HL-60 (cell line): ENCODE results near the gene ABAT.

Source experiments
- DNase-seq, 2 experiments: peaks; one replicate each; pipeline ENCODE4 v3.0.0-alpha.2; 2010 to 2020; ENCODE audit warnings: low read depth in 1 of 2, low spot score in 1 of 2
- H3K27ac ChIP-seq: fragments of 250-450 bp; sonication (Bioruptor Pico); replicated peaks from 2 replicates; pipeline ENCODE4 v1.5.1; 2020; ENCODE audit warnings: mild to moderate bottlenecking, moderate library complexity
- H3K27me3 ChIP-seq: fragments of 250-450 bp; sonication (Bioruptor Pico); 2 replicates; pipeline ENCODE4 v1.5.1; 2021; ENCODE audit warnings: mild to moderate bottlenecking, moderate library complexity; ENCODE audit not compliant: insufficient read depth, poor library complexity, severe bottlenecking
- H3K4me3 ChIP-seq: replicated peaks from 2 replicates; pipeline ENCODE4 v1.5.1; 2011; ENCODE audit warnings: mild to moderate bottlenecking, control low read depth, low read length; ENCODE audit not compliant: insufficient read depth
- GABPA ChIP-seq: IDR thresholded peaks from 2 replicates; pipeline ENCODE4 v1.6.1; 2012; ENCODE audit warnings: low read depth
- POLR2AphosphoS5 ChIP-seq: IDR thresholded peaks from 2 replicates; pipeline ENCODE4 v1.6.1; 2012; ENCODE audit warnings: low read depth
- SPI1 ChIP-seq: IDR thresholded peaks from 2 replicates; pipeline ENCODE4 v1.6.1; 2012; ENCODE audit warnings: low read depth, mild to moderate bottlenecking, borderline replicate concordance
- TF ChIP-seq, protein P1 (sequence below): IDR thresholded peaks from 2 replicates; pipeline ENCODE4 v1.6.1; 2012; ENCODE audit warnings: low read depth; ENCODE audit not compliant: insufficient replicate concordance
- TF ChIP-seq, protein P2 (sequence below): IDR thresholded peaks from one replicate; pipeline ENCODE4 v1.5.1; 2011; ENCODE audit warnings: low read length, control low read depth, inconsistent platforms; ENCODE audit not compliant: insufficient read depth

Gene ABAT

DNA sequence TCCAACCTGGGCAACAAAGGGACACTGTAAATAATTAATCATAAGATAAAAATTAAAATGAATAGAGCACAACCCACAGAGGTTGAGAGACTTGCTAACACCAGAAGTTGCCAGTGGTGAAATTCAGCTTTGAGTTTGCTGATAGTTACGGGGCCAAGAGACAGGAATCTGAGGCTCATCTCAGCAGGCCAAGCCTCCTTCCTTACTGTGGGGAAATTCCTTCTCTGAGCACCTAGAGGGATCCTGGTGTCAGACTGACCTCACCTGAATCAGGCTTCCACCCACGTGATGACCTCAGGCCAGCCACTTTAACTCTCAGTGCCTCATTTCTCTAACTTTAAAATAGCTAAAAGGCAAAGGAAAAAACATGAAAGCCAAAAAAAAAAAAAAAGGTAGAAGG, 4.7 kb downstream of the ABAT start:
- Histone ChIP-seq H3K4me3 (no peak overlapping the region), H3K27ac (no peak overlapping the region), H3K27me3 (no peaks in the 10 kb centered on the region)
- TF ChIP-seq, protein P1, sequence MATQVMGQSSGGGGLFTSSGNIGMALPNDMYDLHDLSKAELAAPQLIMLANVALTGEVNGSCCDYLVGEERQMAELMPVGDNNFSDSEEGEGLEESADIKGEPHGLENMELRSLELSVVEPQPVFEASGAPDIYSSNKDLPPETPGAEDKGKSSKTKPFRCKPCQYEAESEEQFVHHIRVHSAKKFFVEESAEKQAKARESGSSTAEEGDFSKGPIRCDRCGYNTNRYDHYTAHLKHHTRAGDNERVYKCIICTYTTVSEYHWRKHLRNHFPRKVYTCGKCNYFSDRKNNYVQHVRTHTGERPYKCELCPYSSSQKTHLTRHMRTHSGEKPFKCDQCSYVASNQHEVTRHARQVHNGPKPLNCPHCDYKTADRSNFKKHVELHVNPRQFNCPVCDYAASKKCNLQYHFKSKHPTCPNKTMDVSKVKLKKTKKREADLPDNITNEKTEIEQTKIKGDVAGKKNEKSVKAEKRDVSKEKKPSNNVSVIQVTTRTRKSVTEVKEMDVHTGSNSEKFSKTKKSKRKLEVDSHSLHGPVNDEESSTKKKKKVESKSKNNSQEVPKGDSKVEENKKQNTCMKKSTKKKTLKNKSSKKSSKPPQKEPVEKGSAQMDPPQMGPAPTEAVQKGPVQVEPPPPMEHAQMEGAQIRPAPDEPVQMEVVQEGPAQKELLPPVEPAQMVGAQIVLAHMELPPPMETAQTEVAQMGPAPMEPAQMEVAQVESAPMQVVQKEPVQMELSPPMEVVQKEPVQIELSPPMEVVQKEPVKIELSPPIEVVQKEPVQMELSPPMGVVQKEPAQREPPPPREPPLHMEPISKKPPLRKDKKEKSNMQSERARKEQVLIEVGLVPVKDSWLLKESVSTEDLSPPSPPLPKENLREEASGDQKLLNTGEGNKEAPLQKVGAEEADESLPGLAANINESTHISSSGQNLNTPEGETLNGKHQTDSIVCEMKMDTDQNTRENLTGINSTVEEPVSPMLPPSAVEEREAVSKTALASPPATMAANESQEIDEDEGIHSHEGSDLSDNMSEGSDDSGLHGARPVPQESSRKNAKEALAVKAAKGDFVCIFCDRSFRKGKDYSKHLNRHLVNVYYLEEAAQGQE = no peak
- TF ChIP-seq SPI1 (no peak), GABPA (no peak), POLR2AphosphoS5 (no peak)
- TF ChIP-seq, protein P2, sequence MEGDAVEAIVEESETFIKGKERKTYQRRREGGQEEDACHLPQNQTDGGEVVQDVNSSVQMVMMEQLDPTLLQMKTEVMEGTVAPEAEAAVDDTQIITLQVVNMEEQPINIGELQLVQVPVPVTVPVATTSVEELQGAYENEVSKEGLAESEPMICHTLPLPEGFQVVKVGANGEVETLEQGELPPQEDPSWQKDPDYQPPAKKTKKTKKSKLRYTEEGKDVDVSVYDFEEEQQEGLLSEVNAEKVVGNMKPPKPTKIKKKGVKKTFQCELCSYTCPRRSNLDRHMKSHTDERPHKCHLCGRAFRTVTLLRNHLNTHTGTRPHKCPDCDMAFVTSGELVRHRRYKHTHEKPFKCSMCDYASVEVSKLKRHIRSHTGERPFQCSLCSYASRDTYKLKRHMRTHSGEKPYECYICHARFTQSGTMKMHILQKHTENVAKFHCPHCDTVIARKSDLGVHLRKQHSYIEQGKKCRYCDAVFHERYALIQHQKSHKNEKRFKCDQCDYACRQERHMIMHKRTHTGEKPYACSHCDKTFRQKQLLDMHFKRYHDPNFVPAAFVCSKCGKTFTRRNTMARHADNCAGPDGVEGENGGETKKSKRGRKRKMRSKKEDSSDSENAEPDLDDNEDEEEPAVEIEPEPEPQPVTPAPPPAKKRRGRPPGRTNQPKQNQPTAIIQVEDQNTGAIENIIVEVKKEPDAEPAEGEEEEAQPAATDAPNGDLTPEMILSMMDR = no peak
- DNase-seq = no peak

DNA sequence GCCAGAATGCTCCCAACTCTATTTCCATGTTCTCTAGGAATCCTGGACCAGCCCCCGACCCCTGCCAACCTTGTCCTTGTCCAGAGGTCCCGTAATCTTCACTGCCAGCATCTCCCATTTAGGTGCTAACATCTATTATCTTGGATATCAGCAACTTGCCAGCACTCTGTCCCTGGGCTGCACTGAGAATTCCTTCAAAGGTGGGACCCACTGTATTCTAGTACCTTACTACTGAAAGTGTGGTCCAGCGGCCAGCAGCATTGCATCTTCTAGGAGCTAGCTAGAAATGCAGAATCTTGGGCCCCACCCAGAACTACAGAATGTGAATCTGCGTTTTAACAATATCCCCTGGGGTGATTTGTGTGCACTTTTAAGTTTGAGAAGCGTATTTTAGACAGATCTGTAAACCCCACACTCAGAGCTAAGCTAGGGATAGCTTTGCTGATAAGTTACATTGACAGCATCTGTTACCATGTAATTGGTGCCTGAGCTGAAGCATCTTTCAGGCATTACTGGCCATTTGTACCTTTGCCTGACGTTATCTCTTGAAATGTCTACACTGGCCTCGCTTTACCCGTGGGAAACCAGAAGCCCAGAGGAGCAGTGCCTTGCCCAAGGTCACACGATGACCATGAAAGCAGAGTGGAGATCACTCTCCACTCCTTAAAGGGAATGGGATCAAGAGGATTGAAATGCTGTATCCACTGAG, 8.3 kb downstream of the ABAT start:
- Histone ChIP-seq H3K4me3 (no peak overlapping the region), H3K27me3 (no peaks in the 10 kb centered on the region), H3K27ac (no peak overlapping the region)
- DNase-seq = no peak
- TF ChIP-seq SPI1 = no peak

DNA sequence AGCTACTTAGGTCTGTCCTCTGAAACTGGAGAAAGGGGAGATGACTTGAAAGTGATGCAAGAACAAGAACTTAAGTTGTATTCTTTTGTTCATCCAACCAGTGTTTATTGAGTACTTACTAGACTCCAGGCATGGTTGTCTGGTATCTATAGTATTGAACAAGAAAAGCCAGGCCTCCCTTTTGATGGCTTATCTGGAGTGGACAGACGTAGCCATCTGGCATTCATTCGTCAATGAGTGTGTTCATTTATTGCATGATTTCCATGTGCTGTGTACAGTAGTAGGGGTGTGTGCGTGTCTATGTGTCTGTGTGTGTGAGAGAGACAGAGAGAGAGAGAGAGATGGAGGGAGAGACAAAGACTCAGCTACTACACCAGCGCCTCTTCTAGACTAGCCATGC, 9.2 kb downstream of the ABAT start:
- no peak overlapping the region for H3K4me3 ChIP-seq
- no peaks in the 10 kb centered on the region for H3K27me3 ChIP-seq
- DNase-seq = no peak
- H3K27ac ChIP-seq = no peak overlapping the region
- TF ChIP-seq SPI1 (no peak), GABPA (no peak), POLR2AphosphoS5 (no peak)
- TF ChIP-seq, protein P1 = no peak
- TF ChIP-seq, protein P2 = no peak

DNA sequence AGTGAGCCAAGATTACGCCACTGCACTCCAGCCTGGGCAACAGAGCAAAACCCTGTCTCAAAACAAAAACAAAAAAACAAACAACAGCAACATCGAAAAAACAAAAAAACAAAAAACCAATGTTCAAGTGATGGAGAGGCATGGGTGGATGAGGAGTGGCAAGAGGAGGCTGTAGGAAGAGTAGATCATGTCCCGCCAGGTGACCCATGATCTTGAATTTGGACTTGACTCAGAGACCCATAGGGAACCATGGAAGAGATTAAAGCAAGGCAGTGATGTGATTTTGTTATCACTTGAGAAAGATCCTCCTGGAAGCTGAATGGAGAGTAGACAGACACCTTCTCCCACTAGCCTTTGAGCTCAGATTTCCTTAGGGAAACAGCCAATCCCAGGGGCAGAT, 11.2 kb downstream of the ABAT start:
- no peak overlapping the region for H3K27ac ChIP-seq
- no peak for DNase-seq
- TF ChIP-seq SPI1 (no peak), GABPA (no peak), POLR2AphosphoS5 (no peak)
- TF ChIP-seq, protein P2 = no peak
- TF ChIP-seq, protein P1 = no peak
- no peak overlapping the region for H3K4me3 ChIP-seq
- H3K27me3 ChIP-seq = no peaks in the 10 kb centered on the region
